ENCODE measurements around the gene HSD11B1L. TPM values are rescaled to one million over a fixed set of nuclear protein-coding genes. Genes with fewer than 3 reads are reported as not detected.

HSD11B1L gene
- total RNA-seq: 1 to 10 TPM; 2.2 to 4.1 TPM

DNA sequence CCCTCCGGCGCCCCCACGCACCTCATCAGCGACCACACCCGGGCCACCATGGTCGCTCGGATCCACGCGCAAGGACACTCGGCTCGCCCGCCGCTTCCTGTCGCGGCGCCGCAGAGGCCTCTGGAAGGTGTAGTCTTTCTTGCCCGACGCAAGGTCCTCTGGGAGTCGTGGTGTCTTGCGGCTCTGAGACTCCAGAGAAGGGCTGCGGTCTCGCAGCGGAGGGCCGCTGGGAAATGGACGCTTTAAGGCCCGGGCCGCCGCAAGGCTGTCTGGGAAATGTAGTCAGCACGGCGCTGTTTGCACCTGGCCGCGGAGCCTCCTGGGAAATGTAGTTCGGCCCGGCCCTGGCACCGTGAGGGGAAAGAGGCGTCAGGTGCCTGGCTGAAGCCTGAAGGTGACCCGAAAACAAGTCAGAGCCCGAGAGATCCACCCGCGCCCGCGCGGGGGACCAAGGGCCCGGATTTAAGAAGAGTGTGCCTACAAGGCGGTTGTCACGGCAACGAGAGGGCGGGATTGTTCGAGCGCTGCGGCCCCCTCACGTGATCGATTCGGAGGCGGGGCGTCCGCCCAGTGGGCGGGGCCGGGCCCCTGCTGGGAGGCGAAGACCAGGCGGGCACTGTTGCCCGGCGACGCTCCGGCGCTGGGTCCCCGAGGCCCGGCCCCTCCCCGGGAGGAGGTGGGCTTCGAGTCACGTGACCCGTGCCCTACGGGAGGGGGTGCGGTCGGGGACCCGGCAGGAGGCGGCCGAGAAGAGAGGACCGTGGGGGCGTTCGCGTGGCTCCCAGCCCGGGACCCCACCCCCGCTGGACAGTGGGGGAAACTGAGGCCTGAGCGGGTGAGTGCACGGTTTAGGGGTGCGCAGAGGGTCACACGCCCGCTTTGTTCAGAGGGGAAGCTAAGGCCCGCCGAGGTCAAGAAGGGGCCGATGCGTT, at the start of gene HSD11B1L, which contains the start of gene MICOS13:
Gene HSD11B1L (plus strand): TSS at position 591 of the 932 bp plus-strand sequence. CDS start 3,806 bp downstream, outside the sequence.
Gene MICOS13 (minus strand): TSS at position 80 of the 932 bp plus-strand sequence. CDS start 30 bp downstream, at position 50.
- peak within 1 kb of the TSS; percentile 81 for H3K4me3 Mint-ChIP-seq
- H3K27me3 Mint-ChIP-seq: peaks cover 7% of the 10 kb centered on the region
- ATAC-seq (ENCODE audit: low read depth) (peak; percentile 95), DNase-seq (peak; percentile 99)
- H3K4me1 Mint-ChIP-seq: peaks cover 13% of the 10 kb centered on the region
- peak within 1 kb of the TSS; percentile 90 for H3K27ac Mint-ChIP-seq
- H3K9me3 Mint-ChIP-seq: no peaks in the 10 kb centered on the region
- POLR2A ChIA-PET: no interaction called here
- peaks cover 1% of the 10 kb centered on the region for H3K36me3 Mint-ChIP-seq

GRCh38 chr19:5631567-5632240, 49.1 kb upstream of the HSD11B1L start:
- H3K27me3 Mint-ChIP-seq: no peaks in the 10 kb centered on the region
- H3K9me3 Mint-ChIP-seq: no peaks in the 10 kb centered on the region
- peaks cover 34% of the 10 kb centered on the region for H3K36me3 Mint-ChIP-seq
- ATAC-seq (ENCODE audit: low read depth) (no peak), DNase-seq (no peak)
- no peak overlapping the region for H3K27ac Mint-ChIP-seq
- POLR2A ChIA-PET: no interaction called here
- peaks cover 48% of the 10 kb centered on the region for H3K4me1 Mint-ChIP-seq
- H3K4me3 Mint-ChIP-seq: no peak overlapping the region

DNA sequence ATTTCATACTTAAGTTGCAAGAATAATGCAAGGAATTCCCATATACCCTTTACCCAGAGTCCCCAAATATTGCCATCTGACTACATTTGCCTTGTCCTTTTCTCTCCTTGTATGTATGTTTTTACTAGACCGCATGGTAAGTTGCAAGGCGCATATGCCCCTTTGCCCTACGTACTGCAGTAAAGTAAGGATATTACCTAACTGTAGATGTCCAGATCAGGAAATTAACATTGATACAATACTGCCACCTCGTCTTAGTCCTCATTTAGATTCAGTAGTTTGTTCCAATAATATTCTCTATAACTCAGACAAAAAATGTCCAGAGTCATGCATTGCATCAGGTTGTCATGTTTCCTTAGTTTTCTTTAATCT, 48.6 kb upstream of the HSD11B1L start:
- no peak overlapping the region for H3K27ac Mint-ChIP-seq
- no peak overlapping the region for H3K4me3 Mint-ChIP-seq
- H3K27me3 Mint-ChIP-seq: no peaks in the 10 kb centered on the region
- ATAC-seq (ENCODE audit: low read depth) (no peak), DNase-seq (no peak)
- H3K4me1 Mint-ChIP-seq: peaks cover 45% of the 10 kb centered on the region
- POLR2A ChIA-PET: no interaction called here
- H3K9me3 Mint-ChIP-seq: no peaks in the 10 kb centered on the region
- H3K36me3 Mint-ChIP-seq: peaks cover 34% of the 10 kb centered on the region

DNA sequence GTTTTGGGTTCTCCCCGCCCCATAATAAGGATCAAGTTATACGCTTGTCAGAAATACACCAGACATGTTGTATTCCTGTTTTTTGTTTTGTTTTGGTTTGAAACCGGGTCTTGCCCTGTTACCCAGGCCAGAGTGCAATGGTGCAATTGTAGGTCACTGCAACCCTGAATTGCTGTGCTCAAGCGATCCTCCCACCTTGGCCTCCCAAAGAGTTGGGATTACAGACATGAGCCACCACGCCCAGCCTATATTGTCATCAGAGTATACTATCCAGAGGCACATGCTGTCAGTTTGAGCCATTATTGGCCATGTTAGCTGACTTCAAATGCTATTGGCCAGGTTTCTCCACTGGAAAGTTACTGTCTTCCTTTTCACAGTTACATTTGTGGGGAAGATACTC, 48.2 kb upstream of the HSD11B1L start:
- no peak overlapping the region for H3K27ac Mint-ChIP-seq
- no peaks in the 10 kb centered on the region for H3K27me3 Mint-ChIP-seq
- H3K4me1 Mint-ChIP-seq: peaks cover 40% of the 10 kb centered on the region
- POLR2A ChIA-PET: no interaction called here
- H3K36me3 Mint-ChIP-seq: peaks cover 31% of the 10 kb centered on the region
- DNase-seq (no peak), ATAC-seq (ENCODE audit: low read depth) (no peak)
- H3K9me3 Mint-ChIP-seq: no peaks in the 10 kb centered on the region
- no peak overlapping the region for H3K4me3 Mint-ChIP-seq

GRCh38 chr19:5635427-5635826, 45.4 kb upstream of the HSD11B1L start:
- Mint-ChIP-seq H3K4me3 (no peak overlapping the region), H3K4me1 (peaks cover 23% of the 10 kb centered on the region), H3K27me3 (no peaks in the 10 kb centered on the region), H3K9me3 (no peaks in the 10 kb centered on the region), H3K27ac (no peak overlapping the region), H3K36me3 (peaks cover 23% of the 10 kb centered on the region)
- POLR2A ChIA-PET: interaction anchor here (1.6 kb wide), 1 partner anchor 13 kb away, joined by 5 read pairs; the partner anchor contains the start of genes SAFB and SAFB2
- DNase-seq (no peak), ATAC-seq (ENCODE audit: low read depth) (no peak)

DNA sequence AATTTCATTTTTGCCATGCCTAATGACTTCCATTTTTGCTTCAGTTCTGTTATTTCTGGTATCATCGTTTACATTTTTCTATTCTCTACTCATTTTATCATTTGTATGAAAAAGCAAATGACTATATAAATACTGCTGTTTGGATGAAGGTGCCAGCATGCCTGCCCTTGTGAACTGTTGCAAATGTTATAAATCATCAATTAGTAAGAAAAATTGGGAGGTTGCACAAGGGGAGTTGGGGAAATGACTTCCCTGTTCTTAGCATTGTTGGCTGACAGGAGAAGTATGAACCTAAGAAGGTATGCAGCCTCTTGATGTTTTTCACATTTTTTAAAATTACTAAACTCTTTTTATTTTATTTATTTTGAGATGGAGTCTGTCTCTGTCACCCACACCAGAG, 42.9 kb upstream of the HSD11B1L start:
- no peak for DNase-seq
- Mint-ChIP-seq H3K9me3 (no peaks in the 10 kb centered on the region), H3K27ac (no peak overlapping the region), H3K27me3 (no peaks in the 10 kb centered on the region), H3K4me1 (peaks cover 15% of the 10 kb centered on the region), H3K36me3 (peaks cover 12% of the 10 kb centered on the region), H3K4me3 (no peak overlapping the region)
- ATAC-seq (ENCODE audit: low read depth): no peak
- POLR2A ChIA-PET: no interaction called here

- no peak overlapping the region for H3K4me3 Mint-ChIP-seq
Observed at GRCh38 chr19:5641171-5641570, 39.7 kb upstream of the HSD11B1L start.

GRCh38 chr19:5642204-5642603, 38.6 kb upstream of the HSD11B1L start:
- DNase-seq: no peak
- Mint-ChIP-seq H3K27me3 (no peaks in the 10 kb centered on the region), H3K36me3 (peaks cover 20% of the 10 kb centered on the region), H3K27ac (peak overlapping the region; percentile 40), H3K4me3 (no peak overlapping the region), H3K4me1 (peaks cover 16% of the 10 kb centered on the region), H3K9me3 (no peaks in the 10 kb centered on the region)
- POLR2A ChIA-PET: interaction anchor here (1.0 kb wide), 1 partner anchor 19 kb away, joined by 4 read pairs; the partner anchor contains the start of genes SAFB and SAFB2
- peak; percentile 26 for ATAC-seq (ENCODE audit: low read depth)

More at GRCh38 chr19:5641171-5641570, 39.7 kb upstream of the HSD11B1L start:
- Mint-ChIP-seq H3K4me1 (peaks cover 13% of the 10 kb centered on the region), H3K9me3 (no peaks in the 10 kb centered on the region), H3K27me3 (no peaks in the 10 kb centered on the region), H3K27ac (no peak overlapping the region), H3K36me3 (peaks cover 17% of the 10 kb centered on the region)
- ATAC-seq (ENCODE audit: low read depth) (no peak), DNase-seq (no peak)
- POLR2A ChIA-PET: no interaction called here

- H3K36me3 Mint-ChIP-seq: peaks cover 25% of the 10 kb centered on the region
- ATAC-seq (ENCODE audit: low read depth) (no peak), DNase-seq (no peak)
- no peaks in the 10 kb centered on the region for H3K9me3 Mint-ChIP-seq
- peaks cover 17% of the 10 kb centered on the region for H3K4me1 Mint-ChIP-seq
- no peak overlapping the region for H3K27ac Mint-ChIP-seq
- H3K4me3 Mint-ChIP-seq: no peak overlapping the region
- no peaks in the 10 kb centered on the region for H3K27me3 Mint-ChIP-seq
- POLR2A ChIA-PET: interaction anchor here (1.0 kb wide), 1 partner anchor 20 kb away, joined by 4 read pairs; the partner anchor contains the start of genes SAFB and SAFB2
Observed at GRCh38 chr19:5643060-5643459, 37.8 kb upstream of the HSD11B1L start.

DNA sequence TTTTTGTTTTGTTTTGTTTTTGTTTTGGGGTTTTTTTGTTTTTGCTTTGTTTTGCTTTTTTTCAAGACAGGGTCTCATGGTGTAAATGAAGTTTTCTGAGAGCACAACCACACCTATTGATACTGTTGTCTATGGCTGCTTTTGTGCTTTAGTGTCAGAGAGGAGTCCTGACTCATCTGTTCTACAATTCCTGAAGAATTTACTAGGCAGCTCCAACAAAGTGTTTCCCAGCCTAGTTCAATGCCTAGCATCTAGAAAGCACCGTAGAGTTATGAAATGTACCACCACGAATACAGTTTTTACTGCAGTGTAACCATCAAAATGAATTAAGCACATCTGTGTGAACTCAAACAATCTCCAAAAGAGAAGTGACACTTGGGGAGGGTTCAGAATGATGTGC, 36.8 kb upstream of the HSD11B1L start:
- no peak for ATAC-seq (ENCODE audit: low read depth)
- POLR2A ChIA-PET: no interaction called here
- Mint-ChIP-seq H3K4me3 (no peak overlapping the region), H3K9me3 (no peaks in the 10 kb centered on the region), H3K27me3 (no peaks in the 10 kb centered on the region), H3K4me1 (peaks cover 17% of the 10 kb centered on the region), H3K27ac (no peak overlapping the region), H3K36me3 (peaks cover 27% of the 10 kb centered on the region)
- no peak for DNase-seq

DNA sequence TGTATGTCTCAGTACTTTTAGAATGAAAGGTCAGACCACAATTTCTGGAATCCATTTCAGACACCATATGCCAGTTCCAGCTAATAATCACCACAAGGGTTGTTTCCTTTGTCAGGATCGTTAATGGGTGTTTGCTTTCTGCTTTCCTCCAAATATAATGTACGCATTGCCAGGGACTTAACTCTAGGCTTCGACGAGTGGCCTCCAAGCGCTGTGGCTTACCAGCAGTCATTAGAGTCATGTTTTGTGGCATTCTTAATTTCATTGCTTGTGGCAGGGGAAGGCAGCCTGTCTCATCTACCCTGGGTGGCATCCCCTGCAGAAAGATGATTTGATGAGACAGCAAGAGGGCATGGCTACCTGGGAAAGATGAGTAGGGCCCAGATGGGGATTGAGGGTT, 35.4 kb upstream of the HSD11B1L start:
- peaks cover 33% of the 10 kb centered on the region for H3K36me3 Mint-ChIP-seq
- H3K27ac Mint-ChIP-seq: no peak overlapping the region

DNA sequence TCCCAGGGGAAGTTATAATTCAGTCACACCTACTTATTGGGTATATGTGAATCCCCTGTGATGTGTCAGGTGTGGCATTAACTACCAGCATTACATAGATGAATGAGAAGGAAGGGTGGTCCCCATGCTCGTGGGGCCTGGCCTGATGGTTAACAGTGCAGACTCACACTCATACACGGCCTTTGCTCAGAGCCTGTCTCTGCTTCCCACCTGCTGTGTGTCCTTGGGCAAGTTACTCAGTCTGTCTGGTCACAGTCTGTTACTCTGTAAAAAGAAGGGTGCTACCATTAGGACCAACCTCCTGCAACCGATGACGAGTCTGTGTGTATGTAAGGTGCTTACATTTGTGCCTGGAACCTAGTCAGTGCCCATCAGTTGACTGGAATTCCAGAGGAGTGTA, 34.1 kb upstream of the HSD11B1L start:
- no peak for ATAC-seq (ENCODE audit: low read depth)

More for the DNA sequence above, 35.4 kb upstream of the HSD11B1L start:
- no peak for ATAC-seq (ENCODE audit: low read depth)
- Mint-ChIP-seq H3K4me3 (no peak overlapping the region), H3K27me3 (no peaks in the 10 kb centered on the region), H3K4me1 (peaks cover 17% of the 10 kb centered on the region), H3K9me3 (no peaks in the 10 kb centered on the region)
- no peak for DNase-seq
- POLR2A ChIA-PET: no interaction called here

GRCh38 chr19:5648464-5648863, 32.4 kb upstream of the HSD11B1L start:
- Mint-ChIP-seq H3K9me3 (no peaks in the 10 kb centered on the region), H3K36me3 (peaks cover 39% of the 10 kb centered on the region), H3K27ac (peak overlapping the region; percentile 9), H3K4me3 (no peak overlapping the region), H3K27me3 (no peaks in the 10 kb centered on the region), H3K4me1 (peaks cover 10% of the 10 kb centered on the region)
- DNase-seq (no peak), ATAC-seq (ENCODE audit: low read depth) (no peak)
- POLR2A ChIA-PET: no interaction called here

More for the DNA sequence above, 34.1 kb upstream of the HSD11B1L start:
- Mint-ChIP-seq H3K9me3 (no peaks in the 10 kb centered on the region), H3K27ac (no peak overlapping the region), H3K36me3 (peaks cover 34% of the 10 kb centered on the region), H3K4me3 (no peak overlapping the region), H3K4me1 (peaks cover 12% of the 10 kb centered on the region), H3K27me3 (no peaks in the 10 kb centered on the region)
- no peak for DNase-seq
- POLR2A ChIA-PET: no interaction called here

Measured in activated naive CD8-positive, alpha-beta T cell treated with anti-CD3 and anti-CD28 coated beads, Interleukin-2, amount 10 ng/mL, durations not matched to agents 7 days and 5 days (primary cell).